ENCODE results near the gene MT1A. TPM values are rescaled to one million over a fixed set of nuclear protein-coding genes. Genes with fewer than 3 reads are reported as not detected.
A peak's percentile ranks its signal among the peaks of the same experiment; 100 is the strongest.

MT1A gene
- total and polyA plus RNA-seq, 7 experiments from 2014 or later, result 0.92 TPM; not detected in 6

DNA sequence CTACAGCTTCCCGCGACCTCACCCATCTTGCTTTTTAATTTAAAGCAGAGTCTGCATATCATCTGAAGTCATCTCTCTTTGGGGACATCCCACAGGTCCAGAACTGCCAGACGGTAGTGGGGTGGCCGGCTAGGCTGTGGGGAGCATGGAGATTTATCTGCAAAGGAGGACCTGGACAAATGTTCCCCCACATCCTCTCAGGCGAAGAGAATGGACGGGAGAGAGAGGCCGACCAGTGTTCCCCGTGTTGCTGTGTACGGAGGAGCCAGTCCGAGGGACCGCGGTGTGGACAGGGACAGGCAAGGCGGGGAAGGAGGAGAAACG lies 6.7 kb upstream of the MT1A start:
- Histone ChIP-seq H3K4me1 (ENCODE audit: control insufficient read depth in 2 of 2, insufficient read depth in 2 of 2, low read length in 2 of 2) (peaks cover 4 to 10% of the 10 kb centered on the region in 2 donors), H3K9me3 (ENCODE audit: control insufficient read depth in 2 of 3, low read length in 3 of 3) (no peaks in the 10 kb centered on the region), H3K27ac (ENCODE audit: low read depth, low read length) (no peak overlapping the region), H3K36me3 (ENCODE audit: control insufficient read depth in 2 of 3, insufficient read depth in 3 of 3, low read length in 3 of 3) (no peaks in the 10 kb centered on the region), H3K27me3 (ENCODE audit: control insufficient read depth in 2 of 2, insufficient read depth in 2 of 2, low read length in 2 of 2) (peaks cover 3 to 34% of the 10 kb centered on the region in 2 donors), H3K4me3 (ENCODE audit: low read length) (no peak overlapping the region)
- Mint-ChIP-seq H3K4me3 (peak overlapping the region; percentile 25 to 88 (median 73)), H3K4me1 (peaks cover 13 to 38% (median 24%) of the 10 kb centered on the region in 7 donors), H3K9me3 (peaks cover 0 to 4% (median 0%) of the 10 kb centered on the region in 11 donors), H3K27ac (no peak overlapping the region), H3K27me3 (peaks cover 58 to 68% (median 61%) of the 10 kb centered on the region in 5 donors), H3K36me3 (peaks cover 0 to 4% (median 0%) of the 10 kb centered on the region in 5 donors)
- POLR2A ChIA-PET, result interaction anchor here (1.0 to 1.5 kb wide), 2 partner anchors 8 to 12 kb away, joined by 4 to 5 read pairs; no protein-coding TSS in a partner anchor
- CTCF ChIA-PET, result interaction anchor here (0.7 to 0.8 kb wide), 2 partner anchors 30 to 81 kb away, joined by 3 to 4 read pairs; no protein-coding TSS in a partner anchor
- intact Hi-C loops (cut with micrococcal nuclease), result no loop called here
- no peak for DNase-seq
- no peak for ATAC-seq

DNA sequence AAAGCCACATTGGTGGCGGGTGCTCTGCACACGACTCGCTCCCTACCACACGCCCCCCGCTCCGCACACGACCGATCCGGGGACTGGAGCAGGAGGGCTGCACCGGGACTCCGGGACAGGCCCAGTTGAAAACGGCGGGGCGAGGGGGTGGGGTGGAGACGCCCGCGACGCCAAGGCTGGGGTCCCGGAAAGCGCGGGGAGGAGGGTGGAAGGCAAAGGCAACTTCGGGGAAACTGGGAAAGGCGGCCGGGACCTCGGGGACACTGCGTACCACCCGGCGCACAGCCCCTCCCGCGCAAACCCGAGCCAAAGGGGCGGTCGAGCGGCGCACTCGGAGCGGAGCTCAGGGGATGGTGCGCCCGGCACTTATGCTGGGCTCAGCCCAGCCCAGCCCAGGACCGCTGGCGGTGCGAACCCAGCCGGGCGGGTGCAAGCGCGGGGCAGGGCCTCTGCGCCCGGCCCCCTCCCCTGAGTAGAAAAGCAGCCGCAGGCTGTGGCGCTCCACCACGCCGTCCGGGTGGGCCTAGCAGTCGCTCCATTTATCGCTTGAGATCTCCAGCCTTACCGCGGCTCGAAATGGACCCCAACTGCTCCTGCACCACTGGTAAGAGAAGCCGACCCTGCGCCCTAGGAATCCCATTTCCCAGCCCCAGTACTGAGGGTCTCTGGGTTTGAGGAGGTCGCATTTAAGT lies 6.2 kb upstream of the MT1A start, which contains the start of gene MT1M:
MT1M (plus strand) TSS at position 504 of the 692 bp plus-strand sequence; CDS start at position 577, 73 bp downstream.
- Histone ChIP-seq H3K36me3 (ENCODE audit: control insufficient read depth in 2 of 3, insufficient read depth in 3 of 3, low read length in 3 of 3) (no peaks in the 10 kb centered on the region), H3K9me3 (ENCODE audit: control insufficient read depth in 2 of 3, low read length in 3 of 3) (no peaks in the 10 kb centered on the region), H3K27ac (ENCODE audit: low read depth, low read length) (no peak within 1 kb of the TSS), H3K4me3 (ENCODE audit: low read length) (no peak within 1 kb of the TSS), H3K27me3 (ENCODE audit: control insufficient read depth in 2 of 2, insufficient read depth in 2 of 2, low read length in 2 of 2) (peaks cover 3 to 34% of the 10 kb centered on the region in 2 donors), H3K4me1 (ENCODE audit: control insufficient read depth in 2 of 2, insufficient read depth in 2 of 2, low read length in 2 of 2) (peaks cover 4 to 10% of the 10 kb centered on the region in 2 donors)
- H3K27ac Mint-ChIP-seq, result no peak within 1 kb of the TSS
- no peak for DNase-seq
- peaks cover 0 to 4% (median 0%) of the 10 kb centered on the region in 5 donors for H3K36me3 Mint-ChIP-seq
- peaks cover 61 to 74% (median 65%) of the 10 kb centered on the region in 5 donors for H3K27me3 Mint-ChIP-seq
- ChIA-PET POLR2A (interaction anchor here (1.0 kb wide), 1 partner anchor 8 kb away, joined by 5 read pairs; no protein-coding TSS in a partner anchor), CTCF (interaction anchor here (0.8 kb wide), 1 partner anchor 30 kb away, joined by 3 read pairs; no protein-coding TSS in a partner anchor)
- peaks cover 0 to 4% (median 0%) of the 10 kb centered on the region in 11 donors for H3K9me3 Mint-ChIP-seq
- H3K4me3 Mint-ChIP-seq, result peak within 1 kb of the TSS; percentile 56 to 88 (median 73)
- ATAC-seq, result peak; percentile 41
- H3K4me1 Mint-ChIP-seq, result peaks cover 13 to 39% (median 24%) of the 10 kb centered on the region in 7 donors
- intact Hi-C loops (cut with micrococcal nuclease), result no loop called here

DNA sequence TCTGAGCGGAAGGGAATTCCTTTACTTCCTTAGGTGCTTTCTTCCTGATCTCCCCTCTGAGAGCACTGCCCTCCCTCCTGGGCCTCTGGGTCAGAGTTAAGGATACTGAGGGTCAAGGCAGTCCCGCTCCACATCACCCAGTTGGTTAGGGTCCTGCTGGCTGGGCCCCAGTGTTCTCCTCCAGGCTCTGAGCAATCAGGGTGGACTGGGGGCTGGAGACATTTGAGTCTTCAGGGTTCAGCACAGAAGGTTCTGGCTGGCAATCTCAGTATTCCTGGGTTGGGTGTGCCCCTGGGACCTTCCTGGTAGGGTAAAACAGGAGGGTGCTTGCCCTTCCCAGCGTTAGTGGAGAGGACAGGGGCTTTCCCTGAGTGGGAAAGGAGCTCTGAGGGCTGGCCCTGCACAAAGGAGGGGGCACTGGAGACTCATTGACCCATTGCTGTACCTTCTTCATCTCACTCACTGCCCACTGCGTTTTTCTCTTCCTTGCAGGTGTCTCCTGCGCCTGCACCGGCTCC lies 5.6 kb upstream of the MT1A start:
- Histone ChIP-seq H3K4me1 (ENCODE audit: control insufficient read depth in 2 of 2, insufficient read depth in 2 of 2, low read length in 2 of 2) (peaks cover 4 to 10% of the 10 kb centered on the region in 2 donors), H3K27ac (ENCODE audit: low read depth, low read length) (no peak overlapping the region), H3K36me3 (ENCODE audit: control insufficient read depth in 2 of 3, insufficient read depth in 3 of 3, low read length in 3 of 3) (no peaks in the 10 kb centered on the region), H3K4me3 (ENCODE audit: low read length) (no peak overlapping the region), H3K27me3 (ENCODE audit: control insufficient read depth in 2 of 2, insufficient read depth in 2 of 2, low read length in 2 of 2) (peaks cover 3 to 35% of the 10 kb centered on the region in 2 donors), H3K9me3 (ENCODE audit: control insufficient read depth in 2 of 3, low read length in 3 of 3) (no peaks in the 10 kb centered on the region)
- Mint-ChIP-seq H3K4me1 (peaks cover 16 to 45% (median 27%) of the 10 kb centered on the region in 7 donors), H3K4me3 (peak overlapping the region in 8 of 10 donors; percentile 49 to 85 (median 65)), H3K27me3 (peaks cover 67 to 80% (median 71%) of the 10 kb centered on the region in 5 donors), H3K36me3 (peaks cover 0 to 4% (median 0%) of the 10 kb centered on the region in 5 donors), H3K27ac (no peak overlapping the region), H3K9me3 (peaks cover 0 to 4% (median 0%) of the 10 kb centered on the region in 11 donors)
- intact Hi-C loops (cut with micrococcal nuclease), result no loop called here
- DNase-seq, result no peak
- POLR2A ChIA-PET, result interaction anchor here (1.0 kb wide), 1 partner anchor 9 kb away, joined by 5 read pairs; no protein-coding TSS in a partner anchor
- CTCF ChIA-PET, result no interaction called here
- no peak for ATAC-seq

DNA sequence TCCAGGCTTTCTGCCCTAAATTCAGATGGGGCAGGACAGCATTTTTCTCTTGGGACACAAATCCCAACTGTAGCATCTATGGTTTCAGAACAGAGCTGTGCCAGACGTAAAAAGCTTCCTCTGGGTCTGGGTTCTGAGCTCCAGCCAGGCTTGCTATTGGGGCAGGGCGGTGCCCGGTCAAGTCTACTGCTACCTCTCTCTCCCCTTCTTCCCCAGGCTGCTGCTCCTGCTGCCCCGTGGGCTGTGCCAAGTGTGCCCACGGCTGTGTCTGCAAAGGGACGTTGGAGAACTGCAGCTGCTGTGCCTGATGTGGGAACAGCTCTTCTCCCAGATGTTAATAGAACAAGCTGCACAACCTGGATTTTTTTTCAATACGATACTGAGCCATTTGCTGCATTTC lies 4.9 kb upstream of the MT1A start:
- H3K4me1 Mint-ChIP-seq, result peaks cover 18 to 48% (median 28%) of the 10 kb centered on the region in 7 donors
- H3K27me3 Mint-ChIP-seq, result peaks cover 72 to 82% (median 75%) of the 10 kb centered on the region in 5 donors
- ATAC-seq, result no peak
- H3K36me3 Mint-ChIP-seq, result peaks cover 0 to 4% (median 0%) of the 10 kb centered on the region in 5 donors
- H3K27ac Mint-ChIP-seq, result no peak overlapping the region
- DNase-seq, result no peak
- CTCF ChIA-PET, result no interaction called here
- intact Hi-C loops (cut with micrococcal nuclease), result no loop called here
- Histone ChIP-seq H3K36me3 (ENCODE audit: control insufficient read depth in 2 of 3, insufficient read depth in 3 of 3, low read length in 3 of 3) (no peaks in the 10 kb centered on the region), H3K27ac (ENCODE audit: low read depth, low read length) (no peak overlapping the region), H3K27me3 (ENCODE audit: control insufficient read depth in 2 of 2, insufficient read depth in 2 of 2, low read length in 2 of 2) (peaks cover 3 to 38% of the 10 kb centered on the region in 2 donors), H3K4me3 (ENCODE audit: low read length) (no peak overlapping the region), H3K9me3 (ENCODE audit: control insufficient read depth in 2 of 3, low read length in 3 of 3) (no peaks in the 10 kb centered on the region), H3K4me1 (ENCODE audit: control insufficient read depth in 2 of 2, insufficient read depth in 2 of 2, low read length in 2 of 2) (peaks cover 4 to 10% of the 10 kb centered on the region in 2 donors)
- POLR2A ChIA-PET, result no interaction called here
- peaks cover 0 to 4% (median 0%) of the 10 kb centered on the region in 11 donors for H3K9me3 Mint-ChIP-seq
- H3K4me3 Mint-ChIP-seq, result peak overlapping the region in 3 of 10 donors; percentile 66 to 85 (median 71)

DNA sequence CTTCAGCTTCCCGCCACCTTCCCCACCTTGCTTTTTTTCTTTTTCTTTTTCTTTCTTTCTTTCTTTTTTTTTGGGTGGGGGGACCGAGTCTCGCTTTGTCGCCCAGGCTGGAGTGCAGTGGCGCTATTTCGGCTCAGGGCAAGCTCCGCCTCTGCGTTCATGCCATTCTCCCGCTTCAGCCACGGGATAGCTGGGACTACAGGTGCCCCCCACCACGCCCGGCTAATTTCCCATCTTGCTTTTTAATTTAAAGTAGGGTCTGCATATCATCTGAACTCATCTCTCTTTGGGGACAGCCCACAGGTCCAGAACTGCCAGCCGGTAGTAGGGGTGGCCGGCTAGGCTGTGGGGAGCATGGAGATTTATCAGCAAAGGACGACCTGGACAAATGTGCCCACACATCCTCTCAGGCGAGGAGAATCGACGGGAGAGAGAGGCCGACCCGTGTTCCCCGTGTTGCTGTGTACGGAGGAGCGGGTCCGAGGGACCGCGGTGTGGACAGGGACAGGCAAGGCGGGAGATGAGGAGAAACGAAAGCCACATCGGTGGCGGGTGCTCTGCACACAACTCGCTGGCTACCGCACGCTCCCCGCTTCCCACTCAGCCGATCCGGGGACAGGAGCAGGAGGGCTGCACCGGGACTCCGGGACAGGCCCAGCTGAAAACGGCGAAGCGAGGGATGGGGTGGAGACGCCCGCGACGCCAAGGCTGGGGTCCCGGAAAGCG lies 3.6 kb upstream of the MT1A start:
- Mint-ChIP-seq H3K36me3 (peaks cover 0 to 4% (median 0%) of the 10 kb centered on the region in 5 donors), H3K27me3 (peaks cover 82 to 91% (median 85%) of the 10 kb centered on the region in 5 donors), H3K27ac (no peak overlapping the region), H3K4me1 (peaks cover 20 to 50% (median 28%) of the 10 kb centered on the region in 7 donors), H3K4me3 (peak overlapping the region; percentile 39 to 83 (median 73)), H3K9me3 (peaks cover 0 to 4% (median 0%) of the 10 kb centered on the region in 11 donors)
- H3K36me3 ChIP-seq (ENCODE audit: control insufficient read depth in 2 of 3, insufficient read depth in 3 of 3, low read length in 3 of 3), result no peaks in the 10 kb centered on the region
- ChIA-PET CTCF (interaction anchor here (0.7 to 1.6 kb wide), 3 partner anchors 11 to 156 kb away, joined by 3 read pairs; no protein-coding TSS in a partner anchor), POLR2A (interaction anchor here (1.0 kb wide), 1 partner anchor 9 kb away, joined by 5 read pairs; no protein-coding TSS in a partner anchor)
- ATAC-seq (no peak), DNase-seq (no peak)
- no peak overlapping the region for H3K27ac ChIP-seq (ENCODE audit: low read depth, low read length)
- intact Hi-C loops (cut with micrococcal nuclease), result no loop called here
- H3K27me3 ChIP-seq (ENCODE audit: control insufficient read depth in 2 of 2, insufficient read depth in 2 of 2, low read length in 2 of 2), result peaks cover 7 to 38% of the 10 kb centered on the region in 2 donors
- H3K4me3 ChIP-seq (ENCODE audit: low read length), result no peak overlapping the region
- H3K9me3 ChIP-seq (ENCODE audit: control insufficient read depth in 2 of 3, low read length in 3 of 3), result no peaks in the 10 kb centered on the region
- peaks cover 4 to 10% of the 10 kb centered on the region in 2 donors for H3K4me1 ChIP-seq (ENCODE audit: control insufficient read depth in 2 of 2, insufficient read depth in 2 of 2, low read length in 2 of 2)

DNA sequence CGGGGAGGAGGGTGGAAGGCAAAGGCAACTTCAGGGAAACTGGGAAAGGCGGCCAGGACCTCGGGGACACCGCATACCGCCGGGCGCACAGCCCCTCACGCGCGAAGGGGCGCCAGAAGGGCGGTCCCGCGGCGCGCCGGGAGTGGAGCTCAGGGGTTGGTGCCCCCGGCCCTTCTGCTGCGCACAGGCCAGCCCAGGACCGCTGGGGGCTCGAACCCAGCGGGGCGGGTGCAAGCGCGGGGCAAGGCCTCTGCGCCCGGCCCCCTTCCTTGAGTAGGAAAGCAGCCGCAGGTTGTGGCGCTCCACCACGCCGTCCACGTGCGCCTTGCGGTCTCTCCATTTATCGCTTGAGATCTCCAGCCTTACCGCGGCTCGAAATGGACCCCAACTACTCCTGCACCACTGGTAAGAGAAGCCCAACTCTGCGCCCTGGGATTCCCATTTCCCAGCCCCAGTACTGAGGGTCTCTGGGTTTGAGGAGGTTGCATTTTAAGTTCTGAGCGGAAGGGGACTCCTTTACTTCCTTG lies 3.0 kb upstream of the MT1A start:
- Mint-ChIP-seq H3K36me3 (peaks cover 0 to 4% (median 0%) of the 10 kb centered on the region in 5 donors), H3K9me3 (peaks cover 0 to 4% (median 0%) of the 10 kb centered on the region in 11 donors), H3K27me3 (peaks cover 83 to 94% (median 89%) of the 10 kb centered on the region in 5 donors), H3K4me3 (peak overlapping the region; percentile 48 to 83 (median 70)), H3K27ac (no peak overlapping the region), H3K4me1 (peaks cover 20 to 48% (median 28%) of the 10 kb centered on the region in 7 donors)
- no peak for ATAC-seq
- no peaks in the 10 kb centered on the region for H3K9me3 ChIP-seq (ENCODE audit: control insufficient read depth in 2 of 3, low read length in 3 of 3)
- ChIA-PET POLR2A (no interaction called here), CTCF (interaction anchor here (0.9 to 1.6 kb wide), 2 partner anchors 11 to 27 kb away, joined by 3 read pairs; no protein-coding TSS in a partner anchor)
- peaks cover 4 to 10% of the 10 kb centered on the region in 2 donors for H3K4me1 ChIP-seq (ENCODE audit: control insufficient read depth in 2 of 2, insufficient read depth in 2 of 2, low read length in 2 of 2)
- intact Hi-C loops (cut with micrococcal nuclease), result no loop called here
- H3K27ac ChIP-seq (ENCODE audit: low read depth, low read length), result no peak overlapping the region
- no peak for DNase-seq
- no peak overlapping the region for H3K4me3 ChIP-seq (ENCODE audit: low read length)
- no peaks in the 10 kb centered on the region for H3K36me3 ChIP-seq (ENCODE audit: control insufficient read depth in 2 of 3, insufficient read depth in 3 of 3, low read length in 3 of 3)
- peaks cover 7 to 38% of the 10 kb centered on the region in 2 donors for H3K27me3 ChIP-seq (ENCODE audit: control insufficient read depth in 2 of 2, insufficient read depth in 2 of 2, low read length in 2 of 2)
